ENCODE results near the gene GLUL. TPM values are rescaled to one million over a fixed set of nuclear protein-coding genes. Genes with fewer than 3 reads are reported as not detected.
"Not testable (repeated sequence)": the region's sequence is repeated elsewhere in the genome, so short reads cannot be mapped to it uniquely, and the experiment has no call there.

Gene GLUL
- total and polyA plus RNA-seq, 9 donors = 587 to 1,338 (median 1,017) TPM

DNA sequence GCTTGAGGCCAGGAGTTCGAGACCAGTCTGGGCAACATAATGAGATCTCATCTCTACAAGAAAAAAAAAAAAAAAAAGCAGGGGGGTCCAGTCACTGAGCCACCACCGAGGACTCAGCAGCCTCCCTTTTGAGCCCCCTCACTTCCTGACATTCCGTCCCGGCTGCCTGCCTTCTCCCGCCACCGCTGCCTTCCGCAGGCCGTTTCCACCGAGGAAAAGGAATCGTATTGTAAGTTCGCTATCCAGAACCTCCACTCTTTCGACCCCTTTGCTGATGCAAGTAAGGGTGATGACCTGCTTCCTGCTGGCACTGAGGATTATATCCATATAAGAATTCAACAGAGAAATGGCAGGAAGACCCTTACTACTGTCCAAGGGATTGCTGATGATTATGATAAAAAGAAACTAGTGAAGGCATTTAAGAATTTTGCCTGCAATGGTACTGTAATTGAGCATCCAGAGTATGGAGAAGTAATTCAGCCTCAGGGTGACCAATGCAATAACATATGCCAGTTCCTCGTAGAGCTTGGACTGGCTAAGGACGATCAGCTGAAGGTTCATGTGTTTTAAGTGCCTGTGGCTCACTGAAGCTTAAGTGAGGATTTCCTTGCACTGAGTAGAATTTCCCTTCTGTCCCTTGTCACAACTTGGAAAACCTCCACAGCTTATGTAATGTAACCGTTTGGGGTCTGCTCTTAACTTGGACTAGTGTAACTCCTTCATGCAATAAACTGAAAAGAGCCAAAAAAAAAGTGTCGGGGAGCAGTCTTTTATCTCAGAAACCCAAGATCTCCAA, 55.6 kb downstream of the GLUL start:
- Histone ChIP-seq H3K27ac (no peak overlapping the region), H3K4me1 (ENCODE audit: insufficient read depth) (peaks cover 7% of the 10 kb centered on the region), H3K9me3 (no peaks in the 10 kb centered on the region), H3K4me3 (no peak overlapping the region), H3K36me3 (no peaks in the 10 kb centered on the region), H3K27me3 (no peaks in the 10 kb centered on the region)
- intact Hi-C loops (cut with DNase I) = no loop called here
- WGBS, 3 donors = 86 to 89% (median 86%) methylated on average over 16 of the region's 16 CpGs
- DNase-seq = no peak
- TF ChIP-seq POLR2A (IDR thresholded peaks at IDR 0.05) = no peak
- TF ChIP-seq CTCF (IDR thresholded peaks at IDR 0.05) = no peak
- no peak for TF ChIP-seq EP300 (IDR thresholded peaks at IDR 0.05)

- intact Hi-C loops (cut with DNase I) = not testable (repeated sequence)
- WGBS, 3 donors = 89 to 94% (median 93%) methylated on average over 5 of the region's 5 CpGs
These were observed 58.5 kb downstream of the GLUL start for GRCh38 chr1:182333071-182333571.

GRCh38 chr1:182332261-182333060, 59.1 kb downstream of the GLUL start:
- no peak overlapping the region for H3K4me3 ChIP-seq
- 63 to 74% (median 66%) methylated on average over 13 of the region's 13 CpGs for WGBS, 3 donors
- H3K4me1 ChIP-seq (ENCODE audit: insufficient read depth) = no peaks in the 10 kb centered on the region
- no peak overlapping the region for H3K27ac ChIP-seq
- no peaks in the 10 kb centered on the region for H3K27me3 ChIP-seq
- DNase-seq = no peak
- H3K36me3 ChIP-seq = no peaks in the 10 kb centered on the region
- intact Hi-C loops (cut with DNase I) = no loop called here
- TF ChIP-seq POLR2A (IDR thresholded peaks at IDR 0.05) (no peak), CTCF (IDR thresholded peaks at IDR 0.05) (no peak), EP300 (IDR thresholded peaks at IDR 0.05) (no peak)
- H3K9me3 ChIP-seq = no peaks in the 10 kb centered on the region

More at GRCh38 chr1:182333071-182333571, 58.5 kb downstream of the GLUL start:
- not testable (repeated sequence) for H3K4me1 ChIP-seq (ENCODE audit: insufficient read depth); H3K9me3 ChIP-seq; DNase-seq; H3K27me3 ChIP-seq; H3K4me3 ChIP-seq; H3K27ac ChIP-seq; H3K36me3 ChIP-seq

Other genes with a start within 250 kb of the GLUL start
- gene TEDDM1, start 8.9 kb upstream of the GLUL start, total RNA-seq = not detected
- gene TEDDM1, start 8.9 kb upstream of the GLUL start, polyA plus RNA-seq = under 1 TPM in 1 of 2 donors, not detected in 1; 0.58 TPM
- gene RGSL1, start 58.4 kb upstream of the GLUL start, total RNA-seq = not detected
- not detected for gene RGSL1, start 58.4 kb upstream of the GLUL start, polyA plus RNA-seq
- gene RNASEL, start 197.5 kb upstream of the GLUL start, total RNA-seq = 10 to 100 TPM in 3 of 7 donors, 1 to 10 TPM in 4; 6.7 to 14.1 (median 9.7) TPM
- 10 to 100 TPM in 1 of 2 donors, 1 to 10 TPM in 1; 6.8 to 15.0 TPM for gene RNASEL, start 197.5 kb upstream of the GLUL start, polyA plus RNA-seq
- gene RGS16, start 212.6 kb upstream of the GLUL start, total RNA-seq = 1 to 10 TPM; 1.1 to 7.4 (median 2.5) TPM
- gene RGS16, start 212.6 kb upstream of the GLUL start, polyA plus RNA-seq = 1 to 10 TPM; 3.8 to 4.3 TPM

Measured in ovary (tissue), 9 donors.